Esophagus squamous epithelium (tissue), 5 donors: ENCODE results near the gene GALNT10. TPM values are rescaled to one million over a fixed set of nuclear protein-coding genes. Genes with fewer than 3 reads are reported as not detected.

Experiments
- DNase-seq: peaks from one replicate; lab custom pipeline; 2025; lab: John Stamatoyannopoulos, UW
- H3K27ac ChIP-seq, 4 donors: fragments of 200-600 bp; sonication (generic); one replicate each; pipeline ENCODE4 v1.5.1; 2016 to 2019; ENCODE audit warnings: mild to moderate bottlenecking in 1 of 4
- H3K27me3 ChIP-seq, 4 donors: fragments of 200-600 bp; sonication (generic); 1 replicate in 3 of 4; 2 replicates in 1 of 4; pipeline versions ENCODE4 v1.5.1 to v1.6.0; 2017 to 2021; ENCODE audit warnings: antibody characterized with exemption in 1 of 4
- H3K36me3 ChIP-seq, 3 donors: fragments of 200-600 bp; sonication (generic); one replicate each; pipeline ENCODE4 v1.5.1; 2016 to 2019
- H3K4me1 ChIP-seq, 3 donors: fragments of 200-600 bp; sonication (generic); one replicate each; pipeline ENCODE4 v1.5.1; 2017 to 2019
- H3K4me3 ChIP-seq, 4 donors: fragments of 200-600 bp; sonication (generic); 1 replicate in 3 of 4; 2 replicates in 1 of 4; pipeline ENCODE4 v1.5.1; 2016 to 2019; ENCODE audit warnings: mild to moderate bottlenecking in 2 of 4, moderate library complexity in 1 of 4
- H3K9me3 ChIP-seq, 3 donors: fragments of 200-600 bp; sonication (generic); one replicate each; pipeline ENCODE4 v1.5.1; 2016 to 2019
- POLR2A ChIP-seq, 4 donors: fragments of 450-650 bp; IDR thresholded peaks; one replicate each; pipeline ENCODE4 v1.6.1; 2017; ENCODE audit warnings: antibody characterized with exemption in 4 of 4, mild to moderate bottlenecking in 4 of 4, moderate library complexity in 3 of 4
- WGBS, 2 donors: methylation state at CpG; one replicate each; pipeline ENCODE4 v1.1.5; 2018; 5-methylcytosine and 5-hydroxymethylcytosine counted together
- intact Hi-C: fragments of 100-400 bp; cut with DNase I; formaldehyde crosslinking; loops from one replicate; pipeline ENCODE4 v1.15.0; 2022
- total RNA-seq, 4 donors: library from RNA; depleted of rRNA; stranded (reverse); fragments of >200 nt; gene quantifications; one replicate each; pipeline ENCODE4 v1.1.0, GENCODE V29; 2016
- TF ChIP-seq, protein P1 (sequence below), 6 experiments: fragments of 450-650 bp in 4 of 6; fragments of 200-600 bp in 2 of 6; sonication (generic) in 2 of 6; IDR thresholded peaks; one replicate each; pipeline ENCODE4 v1.5.1; 2016 to 2019; ENCODE audit warnings: antibody characterized with exemption in 6 of 6, mild to moderate bottlenecking in 4 of 6, moderate library complexity in 4 of 6
- donor health status: DM: yes; HTN: yes; CAD: no.

GALNT10 gene
- total RNA-seq, 4 donors from 2014 or later: 3.6 to 47.2 (median 9.0) TPM

DNA sequence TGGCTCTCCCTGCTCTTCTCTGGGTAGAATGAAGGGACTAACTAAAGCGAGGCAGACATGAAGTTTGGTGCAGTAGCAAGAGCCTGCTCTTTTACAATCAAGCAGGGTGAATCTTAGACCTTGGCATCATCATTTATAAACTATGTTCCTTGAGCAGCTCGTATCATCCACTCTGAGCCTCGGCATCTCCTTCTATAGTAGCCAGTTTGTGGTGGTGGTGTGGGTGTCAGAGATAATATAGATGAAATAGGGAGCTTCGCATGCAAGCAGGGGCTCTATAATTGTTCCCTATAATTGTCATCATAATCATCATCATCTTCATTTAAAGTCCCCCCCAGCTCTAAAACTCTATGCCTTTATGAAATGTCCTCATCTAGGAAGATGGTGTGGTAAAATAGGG is 182.8 kb downstream of the GALNT10 start:
- Histone ChIP-seq H3K4me3 (no peak overlapping the region), H3K36me3 (peaks cover 0 to 29% (median 0%) of the 10 kb centered on the region in 3 donors), H3K4me1 (peaks cover 0 to 29% (median 3%) of the 10 kb centered on the region in 3 donors), H3K27me3 (no peaks in the 10 kb centered on the region), H3K27ac (no peak overlapping the region), H3K9me3 (no peaks in the 10 kb centered on the region)
- TF ChIP-seq, protein P1, sequence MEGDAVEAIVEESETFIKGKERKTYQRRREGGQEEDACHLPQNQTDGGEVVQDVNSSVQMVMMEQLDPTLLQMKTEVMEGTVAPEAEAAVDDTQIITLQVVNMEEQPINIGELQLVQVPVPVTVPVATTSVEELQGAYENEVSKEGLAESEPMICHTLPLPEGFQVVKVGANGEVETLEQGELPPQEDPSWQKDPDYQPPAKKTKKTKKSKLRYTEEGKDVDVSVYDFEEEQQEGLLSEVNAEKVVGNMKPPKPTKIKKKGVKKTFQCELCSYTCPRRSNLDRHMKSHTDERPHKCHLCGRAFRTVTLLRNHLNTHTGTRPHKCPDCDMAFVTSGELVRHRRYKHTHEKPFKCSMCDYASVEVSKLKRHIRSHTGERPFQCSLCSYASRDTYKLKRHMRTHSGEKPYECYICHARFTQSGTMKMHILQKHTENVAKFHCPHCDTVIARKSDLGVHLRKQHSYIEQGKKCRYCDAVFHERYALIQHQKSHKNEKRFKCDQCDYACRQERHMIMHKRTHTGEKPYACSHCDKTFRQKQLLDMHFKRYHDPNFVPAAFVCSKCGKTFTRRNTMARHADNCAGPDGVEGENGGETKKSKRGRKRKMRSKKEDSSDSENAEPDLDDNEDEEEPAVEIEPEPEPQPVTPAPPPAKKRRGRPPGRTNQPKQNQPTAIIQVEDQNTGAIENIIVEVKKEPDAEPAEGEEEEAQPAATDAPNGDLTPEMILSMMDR (IDR thresholded peaks at IDR 0.05): no peak
- TF ChIP-seq POLR2A (IDR thresholded peaks at IDR 0.05): no peak
- DNase-seq: no peak
- intact Hi-C loops: no loop called here
- 96 to 98% methylated on average over 4 of the region's 4 CpGs for WGBS, 2 donors

DNA sequence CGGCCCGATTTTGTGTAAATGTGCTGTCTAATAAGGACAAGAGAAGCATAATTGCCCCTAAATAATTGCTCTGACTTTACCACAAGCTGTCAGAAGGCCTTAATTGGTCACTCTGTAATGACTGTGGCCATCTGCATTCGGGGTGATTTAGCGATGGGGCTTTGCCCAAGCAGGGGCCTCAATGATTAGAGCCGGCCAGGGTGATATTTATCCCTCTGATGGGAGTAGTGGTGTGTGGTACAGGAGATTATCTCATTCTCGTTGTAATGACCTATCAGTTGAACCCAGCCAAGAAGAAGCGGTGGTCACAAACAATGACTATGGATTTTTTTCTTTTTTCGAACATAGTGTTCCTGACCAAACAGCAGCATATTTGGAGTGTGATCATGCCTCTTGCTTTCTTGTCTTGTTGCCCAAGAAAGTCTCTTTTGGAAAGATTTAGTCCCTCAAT is 183.2 kb downstream of the GALNT10 start:
- no peak for TF ChIP-seq POLR2A (IDR thresholded peaks at IDR 0.05)
- TF ChIP-seq, protein P1 (IDR thresholded peaks at IDR 0.05): no peak
- Histone ChIP-seq H3K27ac (no peak overlapping the region), H3K36me3 (peaks cover 0 to 34% (median 0%) of the 10 kb centered on the region in 3 donors), H3K4me3 (no peak overlapping the region), H3K4me1 (peaks cover 0 to 25% (median 3%) of the 10 kb centered on the region in 3 donors), H3K9me3 (no peaks in the 10 kb centered on the region), H3K27me3 (no peaks in the 10 kb centered on the region)
- DNase-seq: no peak
- WGBS, 2 donors: 94 to 96% methylated on average over 8 of the region's 8 CpGs
- intact Hi-C loops: no loop called here

DNA sequence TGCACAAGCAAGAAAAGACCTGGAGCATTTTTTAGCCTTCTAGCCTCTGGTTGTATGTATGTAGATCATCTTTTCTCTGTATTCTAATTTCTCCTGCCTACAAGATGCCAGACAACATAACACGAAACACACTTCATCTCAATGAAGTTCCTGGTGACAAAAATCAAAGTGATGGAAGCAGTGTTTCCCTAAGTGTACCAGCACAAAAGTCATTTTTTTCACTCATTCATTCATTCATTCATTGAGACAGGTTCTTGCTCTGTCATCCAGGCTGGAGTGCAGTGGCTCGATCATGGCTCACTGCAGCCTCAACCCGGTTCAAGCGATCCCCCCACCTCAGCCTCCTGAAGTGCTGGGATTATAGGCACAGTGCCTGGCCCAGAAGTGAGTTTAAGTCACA is 183.7 kb downstream of the GALNT10 start:
- H3K4me1 ChIP-seq: peaks cover 0 to 22% (median 3%) of the 10 kb centered on the region in 3 donors
- no peak overlapping the region for H3K27ac ChIP-seq
- intact Hi-C loops: no loop called here
- WGBS, 2 donors: 93 to 96% methylated on average over 4 of the region's 4 CpGs
- no peaks in the 10 kb centered on the region for H3K9me3 ChIP-seq
- TF ChIP-seq POLR2A (IDR thresholded peaks at IDR 0.05): no peak
- TF ChIP-seq, protein P1 (IDR thresholded peaks at IDR 0.05): no peak
- H3K27me3 ChIP-seq: no peaks in the 10 kb centered on the region
- DNase-seq: no peak
- H3K36me3 ChIP-seq: peaks cover 0 to 39% (median 0%) of the 10 kb centered on the region in 3 donors
- H3K4me3 ChIP-seq: no peak overlapping the region

DNA sequence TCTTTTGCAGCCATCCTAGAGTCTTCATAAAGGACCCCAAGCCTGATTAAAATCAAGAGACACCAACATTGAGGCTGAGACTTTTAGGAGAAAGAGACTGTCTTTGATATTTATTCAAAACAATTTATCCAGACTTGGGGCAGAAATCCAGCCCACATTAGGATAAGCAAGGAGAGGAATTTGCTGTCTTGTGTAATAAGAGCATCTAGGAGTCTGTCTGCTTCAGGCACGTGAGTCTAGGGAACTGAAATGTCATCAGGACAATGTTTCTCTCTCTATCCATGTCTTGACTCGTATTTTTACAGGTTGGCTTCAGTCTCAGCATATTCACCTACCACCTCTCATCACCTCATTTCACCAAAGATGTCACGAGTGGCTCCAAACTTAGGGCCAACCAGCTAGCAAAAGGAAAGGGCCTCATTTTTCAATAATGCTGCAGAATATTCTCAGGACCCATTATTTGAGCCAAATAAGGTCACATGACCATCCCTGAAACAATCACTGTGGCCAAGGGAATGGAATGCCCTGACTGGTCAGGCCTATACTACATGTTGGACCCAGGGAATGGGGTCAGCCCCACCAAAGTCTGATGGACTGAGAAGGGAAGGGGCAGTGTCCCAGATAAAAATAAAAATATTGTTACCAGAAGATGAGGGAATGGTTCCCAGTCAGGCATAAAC is 184.9 kb downstream of the GALNT10 start:
- 80 to 82% methylated on average over 3 of the region's 3 CpGs for WGBS, 2 donors
- no peak for TF ChIP-seq POLR2A (IDR thresholded peaks at IDR 0.05)
- TF ChIP-seq, protein P1 (IDR thresholded peaks at IDR 0.05): no peak
- Histone ChIP-seq H3K9me3 (no peaks in the 10 kb centered on the region), H3K27ac (peak overlapping the region in 1 of 4 donors; percentile 13), H3K4me3 (no peak overlapping the region), H3K4me1 (peaks cover 0 to 22% (median 3%) of the 10 kb centered on the region in 3 donors), H3K27me3 (no peaks in the 10 kb centered on the region), H3K36me3 (peaks cover 0 to 40% (median 0%) of the 10 kb centered on the region in 3 donors)
- intact Hi-C loops: no loop called here
- no peak for DNase-seq

DNA sequence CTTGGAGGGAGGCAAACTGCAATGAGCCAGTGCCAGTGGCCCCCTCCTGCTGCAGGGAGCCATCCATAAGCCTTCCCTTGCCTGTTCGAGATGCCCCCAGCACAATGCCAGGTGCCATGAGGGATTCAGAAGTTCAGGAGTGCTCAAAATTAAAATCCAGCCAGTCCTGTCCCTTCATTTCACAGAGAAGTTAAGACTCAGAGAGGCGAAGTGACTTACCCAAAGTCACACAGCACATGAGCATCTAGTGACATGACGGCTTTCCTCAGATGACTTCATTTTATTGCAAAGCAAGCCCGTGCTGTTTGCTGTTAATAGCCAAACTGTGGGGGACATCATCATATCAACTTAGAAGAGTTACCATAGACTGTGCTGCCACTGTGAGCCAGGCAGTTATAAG is 185.9 kb downstream of the GALNT10 start:
- 72 to 92% methylated on average over 2 to 4 of the region's 4 CpGs for WGBS, 2 donors
- Histone ChIP-seq H3K9me3 (no peaks in the 10 kb centered on the region), H3K4me1 (peaks cover 0 to 12% (median 1%) of the 10 kb centered on the region in 3 donors), H3K27me3 (no peaks in the 10 kb centered on the region), H3K27ac (no peak overlapping the region), H3K36me3 (peaks cover 0 to 50% (median 0%) of the 10 kb centered on the region in 3 donors), H3K4me3 (no peak overlapping the region)
- intact Hi-C loops: no loop called here
- DNase-seq: no peak
- TF ChIP-seq, protein P1 (IDR thresholded peaks at IDR 0.05): no peak
- no peak for TF ChIP-seq POLR2A (IDR thresholded peaks at IDR 0.05)
